Spleen (tissue), 7 donors: ENCODE results near the gene LRMDA.

Source experiments
- POLR2A ChIP-seq, 3 donors: fragments of 450-650 bp; IDR thresholded peaks; one replicate each; pipeline ENCODE4 v1.5.1; 2017; ENCODE audit warnings: antibody characterized with exemption in 3 of 3, mild to moderate bottlenecking in 1 of 3
- TF ChIP-seq, protein P1 (sequence below), 11 experiments: fragments of 200-600 bp in 7 of 11; fragments of 450-650 bp in 4 of 11; sonication (generic) in 4 of 11; IDR thresholded peaks in 8 of 11; conservative IDR thresholded peaks in 3 of 11; 1 replicate in 7 of 11; 2 replicates in 4 of 11; pipeline versions ENCODE4 v1.4.0 to v1.8.0; 2016 to 2021; ENCODE audit warnings: antibody characterized with exemption in 11 of 11, inconsistent platforms in 4 of 11, mild to moderate bottlenecking in 1 of 11
- donor health status: DM: no; HTN: no; CAD: no; lungs with moderate emphysema.
- donor health status: DM: no; HTN: no; CAD: no.
- donor health status: DM: no; HTN: no; CAD: no.

DNA sequence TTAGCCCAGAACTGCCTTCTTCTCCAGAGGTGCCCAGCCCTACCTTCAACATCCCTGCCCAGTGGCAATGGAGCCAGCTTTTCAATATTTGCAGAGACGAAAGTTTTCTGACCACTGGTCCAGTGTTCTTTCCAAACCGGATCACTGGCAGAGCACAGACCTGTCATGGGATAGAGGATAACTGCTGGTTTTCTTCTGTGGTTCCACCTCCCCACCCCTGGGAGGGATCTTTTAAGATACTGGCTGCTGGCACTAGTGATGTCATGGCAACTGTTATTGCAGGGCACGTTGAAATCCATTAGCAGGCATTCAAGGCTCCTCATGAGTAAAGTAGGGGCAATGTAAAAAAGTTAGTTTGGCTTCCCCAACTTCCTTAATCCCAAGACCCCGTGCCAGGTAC is 387.1 kb downstream of the LRMDA start:
- TF ChIP-seq POLR2A (IDR thresholded peaks at IDR 0.05), result no peak
- TF ChIP-seq, protein P1, sequence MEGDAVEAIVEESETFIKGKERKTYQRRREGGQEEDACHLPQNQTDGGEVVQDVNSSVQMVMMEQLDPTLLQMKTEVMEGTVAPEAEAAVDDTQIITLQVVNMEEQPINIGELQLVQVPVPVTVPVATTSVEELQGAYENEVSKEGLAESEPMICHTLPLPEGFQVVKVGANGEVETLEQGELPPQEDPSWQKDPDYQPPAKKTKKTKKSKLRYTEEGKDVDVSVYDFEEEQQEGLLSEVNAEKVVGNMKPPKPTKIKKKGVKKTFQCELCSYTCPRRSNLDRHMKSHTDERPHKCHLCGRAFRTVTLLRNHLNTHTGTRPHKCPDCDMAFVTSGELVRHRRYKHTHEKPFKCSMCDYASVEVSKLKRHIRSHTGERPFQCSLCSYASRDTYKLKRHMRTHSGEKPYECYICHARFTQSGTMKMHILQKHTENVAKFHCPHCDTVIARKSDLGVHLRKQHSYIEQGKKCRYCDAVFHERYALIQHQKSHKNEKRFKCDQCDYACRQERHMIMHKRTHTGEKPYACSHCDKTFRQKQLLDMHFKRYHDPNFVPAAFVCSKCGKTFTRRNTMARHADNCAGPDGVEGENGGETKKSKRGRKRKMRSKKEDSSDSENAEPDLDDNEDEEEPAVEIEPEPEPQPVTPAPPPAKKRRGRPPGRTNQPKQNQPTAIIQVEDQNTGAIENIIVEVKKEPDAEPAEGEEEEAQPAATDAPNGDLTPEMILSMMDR (IDR thresholded peaks at IDR 0.05 in 8 of 11, conservative IDR thresholded peaks at IDR 0.05 in 3 of 11), result no peak
